Mesothelial cell of epicardium (in vitro differentiated cells): ENCODE measurements around the gene DLX1. TPM values are rescaled to one million over a fixed set of nuclear protein-coding genes. Genes with fewer than 3 reads are reported as not detected.

Experiments
- DNase-seq, 2 experiments: peaks; one replicate each; pipeline ENCODE4 v3.0.0; 2021; ENCODE audit warnings: low spot score in 2 of 2; ENCODE audit not compliant: unreplicated experiment in 2 of 2
- H3K27ac Mint-ChIP-seq: 2 replicates; pipeline ENCODE4 v1.8.0; 2021; ENCODE audit warnings: mixed read lengths
- H3K27me3 Mint-ChIP-seq: 2 replicates; pipeline ENCODE4 v1.8.0; 2021; ENCODE audit warnings: low read depth, mixed read lengths
- H3K36me3 Mint-ChIP-seq: 2 replicates; pipeline ENCODE4 v1.8.0; 2021; ENCODE audit warnings: mixed read lengths
- H3K4me1 Mint-ChIP-seq: 2 replicates; pipeline ENCODE4 v1.8.0; 2021; ENCODE audit warnings: mixed read lengths
- H3K4me3 Mint-ChIP-seq: 2 replicates; pipeline ENCODE4 v1.8.0; 2021; ENCODE audit warnings: mild to moderate bottlenecking, moderate library complexity, mixed read lengths
- H3K9me3 Mint-ChIP-seq: 2 replicates; pipeline ENCODE4 v1.8.0; 2021; ENCODE audit warnings: mixed read lengths
- CTCF ChIP-seq: fragments of 200-600 bp; sonication (generic); IDR thresholded peaks from one replicate; pipeline ENCODE4 v1.5.0; 2021; ENCODE audit warnings: antibody characterized with exemption; ENCODE audit not compliant: unreplicated experiment
- total RNA-seq: library from RNA; stranded (reverse); gene quantifications from 3 replicates; pipeline ENCODE4 v1.2.1, GENCODE V29; 2021

The DLX1 gene
- total RNA-seq, 1 donor from 2014 or later = 5.9 TPM

GRCh38 chr2:172105471-172106107 lies 20.3 kb downstream of the DLX1 start:
- DNase-seq = no peak
- Mint-ChIP-seq H3K4me3 (peak overlapping the region; percentile 67), H3K27me3 (peaks cover 81% of the 10 kb centered on the region), H3K9me3 (no peaks in the 10 kb centered on the region), H3K27ac (no peak overlapping the region), H3K4me1 (peaks cover 35% of the 10 kb centered on the region), H3K36me3 (no peaks in the 10 kb centered on the region)
- no peak for TF ChIP-seq CTCF

GRCh38 chr2:172106108-172106961 lies 21.0 kb downstream of the DLX1 start:
- peak; percentile 25 to 68 for DNase-seq
- no peaks in the 10 kb centered on the region for H3K9me3 Mint-ChIP-seq
- H3K27me3 Mint-ChIP-seq = peaks cover 75% of the 10 kb centered on the region
- H3K4me3 Mint-ChIP-seq = peak overlapping the region; percentile 67
- H3K4me1 Mint-ChIP-seq = peaks cover 30% of the 10 kb centered on the region
- H3K36me3 Mint-ChIP-seq = no peaks in the 10 kb centered on the region
- TF ChIP-seq CTCF = no peak
- H3K27ac Mint-ChIP-seq = no peak overlapping the region

GRCh38 chr2:172107690-172108586 lies 22.6 kb downstream of the DLX1 start:
- Mint-ChIP-seq H3K36me3 (no peaks in the 10 kb centered on the region), H3K9me3 (no peaks in the 10 kb centered on the region), H3K4me1 (peaks cover 21% of the 10 kb centered on the region), H3K27me3 (peaks cover 60% of the 10 kb centered on the region), H3K4me3 (peak overlapping the region; percentile 22), H3K27ac (no peak overlapping the region)
- no peak for DNase-seq
- no peak for TF ChIP-seq CTCF

- no peak for TF ChIP-seq CTCF
- no peak overlapping the region for H3K27ac Mint-ChIP-seq
- H3K4me3 Mint-ChIP-seq = no peak overlapping the region
- H3K9me3 Mint-ChIP-seq = no peaks in the 10 kb centered on the region
- H3K27me3 Mint-ChIP-seq = peaks cover 53% of the 10 kb centered on the region
- no peaks in the 10 kb centered on the region for H3K36me3 Mint-ChIP-seq
- no peak for DNase-seq
- peaks cover 15% of the 10 kb centered on the region for H3K4me1 Mint-ChIP-seq
Observed at GRCh38 chr2:172108587-172108930, 23.3 kb downstream of the DLX1 start.

- peaks cover 8% of the 10 kb centered on the region for H3K4me1 Mint-ChIP-seq
- no peak for TF ChIP-seq CTCF
- no peaks in the 10 kb centered on the region for H3K36me3 Mint-ChIP-seq
- H3K4me3 Mint-ChIP-seq = no peak overlapping the region
- no peak overlapping the region for H3K27ac Mint-ChIP-seq
- no peaks in the 10 kb centered on the region for H3K9me3 Mint-ChIP-seq
- no peak for DNase-seq
- H3K27me3 Mint-ChIP-seq = peaks cover 45% of the 10 kb centered on the region
Observed at GRCh38 chr2:172109256-172109987, 24.1 kb downstream of the DLX1 start.
